Right lobe of liver (tissue), 6 donors: ENCODE measurements around the gene UVSSA. TPM values are rescaled to one million over a fixed set of nuclear protein-coding genes. Genes with fewer than 3 reads are reported as not detected.

Experiments used
- ATAC-seq, 4 donors: fragments of 200-7000 bp; cut with Tn5 transposase; one replicate each; pipeline ENCODE4 v1.9.1; 2020; ENCODE audit warnings: mild to moderate bottlenecking in 4 of 4, moderate library complexity in 4 of 4
- DNase-seq, 3 donors: peaks; one replicate each; pipeline ENCODE4 v3.0.0-alpha.2; 2020
- H3K27ac ChIP-seq, 3 donors: fragments of 200-600 bp; one replicate each; pipeline ENCODE4 v1.8.0; 2022
- H3K27me3 ChIP-seq, 2 donors: fragments of 200-600 bp; one replicate each; pipeline ENCODE4 v1.8.0; 2022
- H3K36me3 ChIP-seq, 4 donors: fragments of 200-600 bp; sonication (generic) in 1 of 4; one replicate each; pipeline versions ENCODE4 v1.5.1 to v1.8.0; 2017 to 2022; ENCODE audit warnings: control low read depth in 1 of 4
- H3K4me1 ChIP-seq, 4 donors: fragments of 200-600 bp; sonication (generic) in 1 of 4; one replicate each; pipeline versions ENCODE4 v1.5.1 to v1.8.0; 2017 to 2022; ENCODE audit warnings: control low read depth in 1 of 4
- H3K4me3 ChIP-seq, 3 donors: fragments of 200-600 bp; one replicate each; pipeline ENCODE4 v1.8.0; 2022
- H3K9me3 ChIP-seq, 4 donors: fragments of 200-600 bp; sonication (generic) in 1 of 4; one replicate each; pipeline versions ENCODE4 v1.5.1 to v1.8.0; 2017 to 2022; ENCODE audit warnings: control low read depth in 1 of 4
- POLR2A ChIP-seq: fragments of 450-650 bp; IDR thresholded peaks from one replicate; pipeline ENCODE4 v1.6.1; 2017; ENCODE audit warnings: antibody characterized with exemption, mild to moderate bottlenecking
- WGBS: methylation state at CpG from one replicate; pipeline ENCODE4 v1.1.6; 2018; ENCODE audit warnings: low coverage, low lambda C conversion rate; ENCODE audit not compliant: insufficient coverage; ENCODE audit errors: missing lambda C conversion rate; 5-methylcytosine and 5-hydroxymethylcytosine counted together
- intact Hi-C, 2 donors: fragments of 100-400 bp; cut with DNase I; formaldehyde crosslinking; loops; one replicate each; pipeline versions ENCODE4 v1.11.2 to v1.14.1; 2022
- total RNA-seq, 6 experiments: library from RNA; depleted of rRNA in 2 of 6; stranded (reverse); fragments of >200 nt in 2 of 6; fragmentation: NEBNext Ultra II Directional in 3 of 6; extraction: Animal tissue kit (Norgen Biotek cat#: 25700) in 3 of 6; gene quantifications; one replicate each; pipeline versions ENCODE4 v1.1.0 to v1.2.4, GENCODE V29; 2016 to 2023
- TF ChIP-seq, protein P1 (sequence below), 4 donors: fragments of 200-600 bp in 3 of 4; fragments of 450-650 bp in 1 of 4; IDR thresholded peaks; one replicate each; pipeline versions ENCODE4 v1.5.1 to v1.8.0; 2016 to 2022; ENCODE audit warnings: antibody characterized with exemption in 4 of 4, mild to moderate bottlenecking in 2 of 4
- donor health status: DM: no; HTN: yes; CAD: no.
- donor health status: DM: no; HTN: no; CAD: no.
- donor health status: DM: no; HTN: no; CAD: no.
- donor health status: DM: no; HTN: yes; CAD: no.
- donor health status: DM: no; HTN: yes; CAD: no.

UVSSA gene
- total RNA-seq, 6 experiments from 2014 or later = 9.1 to 14.5 (median 11.3) TPM

DNA sequence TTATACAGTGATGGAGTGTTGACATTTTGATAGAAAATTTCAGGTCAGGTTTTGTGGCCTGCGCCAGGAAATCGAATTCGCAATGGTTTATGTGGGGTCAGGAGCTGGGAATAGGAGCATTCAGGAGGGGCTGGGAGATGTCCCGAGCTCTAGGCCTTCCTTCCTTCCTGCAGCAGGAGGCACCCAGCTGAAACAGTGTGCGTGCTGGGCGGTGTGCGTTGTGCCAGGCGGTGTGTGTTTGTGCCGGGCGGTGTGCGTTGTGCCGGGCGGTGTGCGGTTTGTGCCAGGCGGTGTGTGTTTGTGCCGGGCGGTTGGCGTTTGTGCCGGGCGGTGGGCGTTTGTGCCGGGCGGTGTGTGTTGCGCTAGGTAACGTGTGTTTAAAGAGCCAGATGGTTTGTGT, 1.7 kb downstream of the UVSSA start:
- ATAC-seq (no peak), DNase-seq (peak in 1 of 3 donors; percentile 53)
- Histone ChIP-seq H3K27me3 (no peaks in the 10 kb centered on the region), H3K4me3 (peak overlapping the region in 1 of 3 donors; percentile 93), H3K9me3 (no peaks in the 10 kb centered on the region), H3K27ac (no peak overlapping the region), H3K36me3 (peaks cover 0 to 9% (median under 1%) of the 10 kb centered on the region in 4 donors), H3K4me1 (peaks cover 0 to 20% (median 4%) of the 10 kb centered on the region in 4 donors)
- intact Hi-C loops = loop anchor here in 1 of 2 donors (5.0 kb wide), 1 partner anchor 101 kb away; the partner anchor contains the start of gene CTBP1
- TF ChIP-seq, protein P1, sequence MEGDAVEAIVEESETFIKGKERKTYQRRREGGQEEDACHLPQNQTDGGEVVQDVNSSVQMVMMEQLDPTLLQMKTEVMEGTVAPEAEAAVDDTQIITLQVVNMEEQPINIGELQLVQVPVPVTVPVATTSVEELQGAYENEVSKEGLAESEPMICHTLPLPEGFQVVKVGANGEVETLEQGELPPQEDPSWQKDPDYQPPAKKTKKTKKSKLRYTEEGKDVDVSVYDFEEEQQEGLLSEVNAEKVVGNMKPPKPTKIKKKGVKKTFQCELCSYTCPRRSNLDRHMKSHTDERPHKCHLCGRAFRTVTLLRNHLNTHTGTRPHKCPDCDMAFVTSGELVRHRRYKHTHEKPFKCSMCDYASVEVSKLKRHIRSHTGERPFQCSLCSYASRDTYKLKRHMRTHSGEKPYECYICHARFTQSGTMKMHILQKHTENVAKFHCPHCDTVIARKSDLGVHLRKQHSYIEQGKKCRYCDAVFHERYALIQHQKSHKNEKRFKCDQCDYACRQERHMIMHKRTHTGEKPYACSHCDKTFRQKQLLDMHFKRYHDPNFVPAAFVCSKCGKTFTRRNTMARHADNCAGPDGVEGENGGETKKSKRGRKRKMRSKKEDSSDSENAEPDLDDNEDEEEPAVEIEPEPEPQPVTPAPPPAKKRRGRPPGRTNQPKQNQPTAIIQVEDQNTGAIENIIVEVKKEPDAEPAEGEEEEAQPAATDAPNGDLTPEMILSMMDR (IDR thresholded peaks at IDR 0.05) = no peak
- no peak for TF ChIP-seq POLR2A
- WGBS = 79% methylated on average over 8 of the region's 25 CpGs

DNA sequence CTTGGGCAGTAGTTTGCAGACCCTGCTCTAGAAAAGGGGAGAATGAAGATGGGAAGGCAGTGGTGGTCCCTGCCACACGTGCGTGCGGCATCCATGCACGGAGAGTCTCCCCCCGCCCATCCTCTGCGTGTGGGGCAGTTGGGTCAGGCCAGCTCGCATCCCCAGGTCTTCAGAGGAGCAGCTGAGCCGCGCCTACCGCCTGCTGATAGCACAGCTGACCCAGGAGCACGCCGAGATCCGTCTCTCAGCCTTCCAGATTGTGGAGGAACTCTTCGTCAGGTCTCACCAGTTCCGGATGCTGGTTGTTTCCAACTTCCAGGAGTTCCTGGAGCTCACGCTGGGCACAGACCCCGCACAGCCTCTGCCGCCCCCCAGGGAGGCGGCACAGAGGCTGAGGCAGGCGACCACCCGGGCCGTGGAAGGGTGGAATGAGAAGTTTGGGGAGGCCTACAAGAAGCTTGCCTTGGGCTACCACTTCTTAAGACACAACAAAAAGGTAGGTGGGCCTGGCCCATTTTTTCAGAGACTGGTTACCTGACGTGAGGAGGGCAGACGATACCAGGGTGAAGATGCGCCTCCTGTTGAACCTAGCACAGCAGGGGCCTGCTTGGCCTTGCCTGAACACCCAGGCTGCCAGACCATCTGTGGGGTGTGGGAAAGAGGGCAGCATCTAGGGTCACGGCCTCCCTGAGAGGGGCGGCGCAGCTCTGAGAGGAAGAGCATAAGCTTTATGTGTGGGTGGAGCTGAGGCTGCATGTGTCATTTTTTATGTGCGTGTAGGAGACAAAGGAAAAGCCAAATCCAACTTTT, 2.6 kb downstream of the UVSSA start:
- DNase-seq = peak in 1 of 3 donors; percentile 50
- H3K27ac ChIP-seq = no peak overlapping the region

DNA sequence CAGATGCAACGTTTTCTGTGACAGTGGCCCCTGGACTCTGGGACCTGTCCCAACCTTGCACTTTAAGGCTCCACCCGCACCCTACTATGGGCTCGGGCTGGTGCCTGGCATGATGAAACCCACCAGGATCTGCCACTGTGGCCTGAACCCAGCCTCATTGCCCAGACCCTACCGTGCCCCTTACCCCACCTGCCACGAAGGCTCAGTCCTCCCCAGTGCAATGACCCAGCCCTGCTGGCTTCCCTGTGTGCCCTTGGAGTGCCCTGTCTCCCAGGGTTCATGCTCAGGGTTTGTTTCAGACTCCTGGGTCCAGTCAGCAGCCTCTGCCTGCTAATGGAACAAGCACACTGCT, 3.1 kb downstream of the UVSSA start:
- ATAC-seq (no peak), DNase-seq (no peak)
- peaks cover 0 to 13% (median 2%) of the 10 kb centered on the region in 4 donors for H3K36me3 ChIP-seq
- H3K4me1 ChIP-seq = peaks cover 0 to 17% (median 4%) of the 10 kb centered on the region in 4 donors
- H3K27me3 ChIP-seq = no peaks in the 10 kb centered on the region
- intact Hi-C loops = loop anchor here (5.0 to 10.0 kb wide), 3 partner anchors 165 to 277 kb away; no protein-coding TSS in a partner anchor
- H3K9me3 ChIP-seq = no peaks in the 10 kb centered on the region
- H3K27ac ChIP-seq = no peak overlapping the region
- no peak overlapping the region for H3K4me3 ChIP-seq
- 54% methylated on average over 2 of the region's 5 CpGs for WGBS
- TF ChIP-seq, protein P1 (IDR thresholded peaks at IDR 0.05) = no peak
- TF ChIP-seq POLR2A = no peak

More for the DNA sequence above, 2.6 kb downstream of the UVSSA start:
- ATAC-seq = no peak
- intact Hi-C loops = loop anchor here (5.0 to 10.0 kb wide), 4 partner anchors 102 to 278 kb away; partner anchors contain the start of gene CTBP1 (in 1 of the 2)
- Histone ChIP-seq H3K4me3 (no peak overlapping the region), H3K4me1 (peaks cover 0 to 20% (median 4%) of the 10 kb centered on the region in 4 donors), H3K36me3 (peaks cover 0 to 9% (median under 1%) of the 10 kb centered on the region in 4 donors), H3K27me3 (no peaks in the 10 kb centered on the region), H3K9me3 (no peaks in the 10 kb centered on the region)
- no peak for TF ChIP-seq POLR2A
- TF ChIP-seq, protein P1 (IDR thresholded peaks at IDR 0.05) = no peak
- 84% methylated on average over 7 of the region's 29 CpGs for WGBS

DNA sequence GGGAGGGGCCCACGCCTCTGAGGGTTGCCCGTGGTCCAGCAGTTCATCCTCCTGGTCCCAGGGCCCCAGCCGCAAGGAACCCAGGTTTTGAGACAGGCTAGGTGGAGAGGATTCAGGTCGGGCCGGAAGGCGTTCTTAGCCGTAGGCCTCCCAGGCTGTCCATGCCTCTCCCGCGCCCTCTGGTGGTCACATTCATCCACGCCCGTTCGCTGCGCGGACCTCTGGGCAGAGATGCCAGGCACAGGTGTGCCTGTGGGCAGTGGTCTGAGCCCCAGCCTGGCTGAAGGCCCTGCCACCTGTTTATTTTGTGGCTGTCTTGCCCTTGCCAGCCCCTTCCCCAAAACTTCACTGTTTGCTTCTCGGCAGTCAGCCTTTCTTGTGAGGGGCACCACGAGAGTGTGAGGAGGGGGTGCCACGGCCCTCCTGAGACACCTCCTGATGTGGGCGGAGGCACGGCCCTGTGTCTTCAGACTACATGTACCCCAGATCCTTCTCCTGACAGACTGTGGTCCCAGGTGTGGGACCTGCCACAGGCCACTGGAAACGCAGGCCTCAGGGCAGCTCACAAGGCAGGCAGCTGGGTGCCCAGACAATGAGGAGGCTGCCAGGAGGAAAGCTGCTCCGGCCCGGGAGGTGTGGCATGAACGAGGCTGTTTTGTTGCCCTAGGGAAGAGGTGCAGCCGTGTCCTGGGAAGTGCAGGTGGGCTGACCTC, 5.0 kb downstream of the UVSSA start:
- intact Hi-C loops = loop anchor here (5.0 to 10.0 kb wide), 3 partner anchors 163 to 275 kb away; no protein-coding TSS in a partner anchor
- H3K27me3 ChIP-seq = no peaks in the 10 kb centered on the region
- no peaks in the 10 kb centered on the region for H3K9me3 ChIP-seq
- WGBS = 6% methylated on average over 11 of the region's 24 CpGs
- ATAC-seq (peak; percentile 55 to 58 (median 55)), DNase-seq (peak; percentile 87 to 88 (median 88))
- TF ChIP-seq, protein P1 (IDR thresholded peaks at IDR 0.05) = peak; percentile 82 to 99 (median 96)
- TF ChIP-seq POLR2A = no peak
- H3K27ac ChIP-seq = no peak overlapping the region
- peaks cover 0 to 17% (median 3%) of the 10 kb centered on the region in 4 donors for H3K36me3 ChIP-seq
- no peak overlapping the region for H3K4me3 ChIP-seq
- peaks cover 0 to 11% (median 4%) of the 10 kb centered on the region in 4 donors for H3K4me1 ChIP-seq
